CD4-positive, alpha-beta T cell (primary cell): ENCODE measurements around the gene RHOJ. TPM values are rescaled to one million over a fixed set of nuclear protein-coding genes. Genes with fewer than 3 reads are reported as not detected.

ENCODE experiments used
- ATAC-seq: fragments of 200-7000 bp; cut with Tn5 transposase; one replicate; pipeline ENCODE4 v1.10.0; 2022; ENCODE audit warnings: mild to moderate bottlenecking; ENCODE audit not compliant: poor library complexity
- CTCF ChIA-PET: fragments of 350-600 bp; sonication (Branson Sonifier 250); formaldehyde crosslinking; loops from one replicate; lab custom pipeline; 2021; ENCODE audit warnings: antibody characterized with exemption, inconsistent platforms; lab: Charles Lee
- POLR2A ChIA-PET: fragments of 350-600 bp; sonication (Branson Sonifier 250); formaldehyde crosslinking; loops from one replicate; lab custom pipeline; 2021; ENCODE audit warnings: antibody characterized with exemption, inconsistent platforms; lab: Charles Lee
- DNase-seq, 14 experiments: peaks; one replicate each; pipeline ENCODE4 v3.0.0-alpha.2; 2013 to 2020; ENCODE audit warnings: mixed read lengths in 2 of 14
- H3K27ac ChIP-seq, 2 donors: one replicate each; pipeline versions ENCODE4 v1.5.1 to v1.7.0; 2013; ENCODE audit warnings: low read length in 2 of 2, low read depth in 1 of 2, mild to moderate bottlenecking in 1 of 2
- H3K27me3 ChIP-seq, 2 experiments: 1 replicate in 1 of 2; 2 replicates in 1 of 2; pipeline versions ENCODE4 v1.6.1 to v1.7.0; 2013; ENCODE audit warnings: low read length in 2 of 2, control low read depth in 1 of 2, mild to moderate bottlenecking in 1 of 2, moderate library complexity in 1 of 2; ENCODE audit not compliant: insufficient read depth in 2 of 2, control insufficient read depth in 1 of 2
- H3K36me3 ChIP-seq: one replicate; pipeline ENCODE4 v1.6.1; 2013; ENCODE audit warnings: low read length, control low read depth; ENCODE audit not compliant: insufficient read depth
- H3K4me1 ChIP-seq: one replicate; pipeline ENCODE4 v1.6.1; 2013; ENCODE audit warnings: low read length, control low read depth; ENCODE audit not compliant: insufficient read depth
- H3K4me3 ChIP-seq: one replicate; pipeline ENCODE4 v1.5.1; 2013; ENCODE audit warnings: mild to moderate bottlenecking, low read length, moderate library complexity
- H3K9me3 ChIP-seq, 2 experiments: 1 replicate in 1 of 2; 2 replicates in 1 of 2; pipeline versions ENCODE4 v1.6.1 to v1.7.0; 2013; ENCODE audit warnings: low read length in 2 of 2, mild to moderate bottlenecking in 2 of 2, control low read depth in 1 of 2, moderate library complexity in 1 of 2; ENCODE audit not compliant: control insufficient read depth in 1 of 2, insufficient read depth in 1 of 2
- H3K27ac Mint-ChIP-seq: one replicate; pipeline ENCODE4 v1.8.0; 2020; ENCODE audit warnings: mixed read lengths
- H3K27me3 Mint-ChIP-seq: one replicate; pipeline ENCODE4 v1.8.0; 2021; ENCODE audit warnings: mixed read lengths
- H3K36me3 Mint-ChIP-seq: one replicate; pipeline ENCODE4 v1.8.0; 2021; ENCODE audit warnings: low read depth, mixed read lengths
- H3K4me1 Mint-ChIP-seq: one replicate; pipeline ENCODE4 v1.8.0; 2021; ENCODE audit warnings: low read depth, mixed read lengths
- H3K4me3 Mint-ChIP-seq: one replicate; pipeline ENCODE4 v1.8.0; 2020; ENCODE audit warnings: mild to moderate bottlenecking, mixed read lengths
- H3K9me3 Mint-ChIP-seq: one replicate; pipeline ENCODE4 v1.8.0; 2020; ENCODE audit warnings: mixed read lengths
- CTCF ChIP-seq: fragments of 200-600 bp; IDR thresholded peaks from one replicate; pipeline ENCODE4 v1.8.0; 2022; ENCODE audit warnings: antibody characterized with exemption, mild to moderate bottlenecking
- intact Hi-C, 2 experiments: fragments of 100-400 bp; cut with DNase I in 1 of 2; cut with micrococcal nuclease in 1 of 2; formaldehyde crosslinking; loops; one replicate each; pipeline versions ENCODE4 v1.15.1 to v1.9.0; 2023 to 2025; cut with DNase I, micrococcal nuclease
- total RNA-seq, 174 experiments: library from RNA in 2 of 174; stranded (reverse) in 2 of 174; gene quantifications; one replicate each; pipeline ENCODE4 v1.2.3 and lab custom pipeline; 2021 to 2026

RHOJ gene
- total RNA-seq, 2 experiments from 2014 or later: not detected

GRCh38 chr14:63269561-63270225, 65.5 kb downstream of the RHOJ start:
- no peak for ATAC-seq
- H3K9me3 ChIP-seq: no peaks in the 10 kb centered on the region
- Mint-ChIP-seq H3K9me3 (peaks cover 2% of the 10 kb centered on the region), H3K36me3 (no peaks in the 10 kb centered on the region), H3K4me3 (no peak overlapping the region), H3K4me1 (no peaks in the 10 kb centered on the region), H3K27ac (no peak overlapping the region), H3K27me3 (peaks cover 32% of the 10 kb centered on the region)
- H3K4me3 ChIP-seq: no peak overlapping the region
- CTCF ChIA-PET: no interaction called here
- TF ChIP-seq CTCF: no peak
- POLR2A ChIA-PET: no interaction called here
- H3K4me1 ChIP-seq: no peaks in the 10 kb centered on the region
- no peaks in the 10 kb centered on the region for H3K36me3 ChIP-seq
- no peak overlapping the region for H3K27ac ChIP-seq
- peaks cover 5 to 7% of the 10 kb centered on the region in 2 experiments for H3K27me3 ChIP-seq
- intact Hi-C loops: loop anchor here in 1 of 2 experiments (10.0 kb wide), 1 partner anchor 1105 kb away; no protein-coding TSS in a partner anchor
- no peak for DNase-seq

DNA sequence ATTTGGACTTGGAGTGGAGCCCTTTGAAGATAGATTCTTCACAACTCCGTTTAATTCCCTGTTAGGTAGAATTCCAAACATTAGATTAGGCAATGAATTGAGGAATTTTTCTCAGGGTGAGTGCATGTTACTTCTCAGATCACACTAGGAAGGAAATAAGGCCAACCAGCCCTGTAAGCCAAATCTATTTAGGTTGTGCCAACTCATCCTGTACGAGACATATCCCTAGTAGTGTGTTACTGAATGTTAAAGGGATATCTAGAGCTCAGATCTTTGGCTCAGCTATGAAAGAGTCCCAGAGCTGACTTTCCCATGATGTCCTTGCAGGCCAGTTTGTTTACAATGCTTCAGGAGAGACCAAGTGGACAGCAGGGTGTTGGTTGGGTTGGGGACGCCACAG, 68.9 kb downstream of the RHOJ start:
- H3K4me1 ChIP-seq: no peaks in the 10 kb centered on the region
- H3K9me3 ChIP-seq: no peaks in the 10 kb centered on the region
- Mint-ChIP-seq H3K27me3 (peaks cover 22% of the 10 kb centered on the region), H3K27ac (no peak overlapping the region), H3K36me3 (no peaks in the 10 kb centered on the region), H3K4me1 (no peaks in the 10 kb centered on the region), H3K9me3 (no peaks in the 10 kb centered on the region), H3K4me3 (no peak overlapping the region)
- DNase-seq (no peak), ATAC-seq (no peak)
- no peak overlapping the region for H3K27ac ChIP-seq
- H3K4me3 ChIP-seq: no peak overlapping the region
- peaks cover 0 to 10% of the 10 kb centered on the region in 2 experiments for H3K27me3 ChIP-seq
- ChIA-PET CTCF (no interaction called here), POLR2A (no interaction called here)
- intact Hi-C loops: loop anchor here in 1 of 2 experiments (10.0 kb wide), 1 partner anchor 1108 kb away; no protein-coding TSS in a partner anchor
- no peaks in the 10 kb centered on the region for H3K36me3 ChIP-seq
- no peak for TF ChIP-seq CTCF

- Mint-ChIP-seq H3K36me3 (no peaks in the 10 kb centered on the region), H3K4me1 (no peaks in the 10 kb centered on the region), H3K27ac (no peak overlapping the region), H3K27me3 (peaks cover 20% of the 10 kb centered on the region), H3K9me3 (no peaks in the 10 kb centered on the region), H3K4me3 (no peak overlapping the region)
- Histone ChIP-seq H3K36me3 (no peaks in the 10 kb centered on the region), H3K4me3 (no peak overlapping the region), H3K9me3 (no peaks in the 10 kb centered on the region), H3K27me3 (peaks cover 0 to 6% of the 10 kb centered on the region in 2 experiments), H3K27ac (no peak overlapping the region), H3K4me1 (no peaks in the 10 kb centered on the region)
- intact Hi-C loops: loop anchor here in 1 of 2 experiments (10.0 kb wide), 1 partner anchor 1109 kb away; no protein-coding TSS in a partner anchor
- DNase-seq: no peak
- no peak for TF ChIP-seq CTCF
- POLR2A ChIA-PET: no interaction called here
- CTCF ChIA-PET: no interaction called here
- no peak for ATAC-seq
Measured at GRCh38 chr14:63273717-63274655, 69.7 kb downstream of the RHOJ start.
